HG03439 (cell line): Measurements from ENCODE around the gene STK17A.
"Not testable (repeated sequence)": the region's sequence is repeated elsewhere in the genome, so short reads cannot be mapped to it uniquely, and the experiment has no call there.

Experiments used
- ATAC-seq: cut with Tn5 transposase; IDR thresholded peaks from one replicate; pipeline ENCODE4 v1.9.1; 2021; ENCODE audit warnings: mild to moderate bottlenecking, moderate library complexity; ENCODE audit not compliant: unreplicated experiment

Gene STK17A

GRCh38 chr7:43653891-43654504 is 71.1 kb downstream of the STK17A start:
- no peak for ATAC-seq

- ATAC-seq, result no peak
Observed at GRCh38 chr7:43655584-43655983, 72.7 kb downstream of the STK17A start.

- no peak for ATAC-seq
Observed at GRCh38 chr7:43656997-43657396, 74.1 kb downstream of the STK17A start.

- ATAC-seq, result no peak
Observed at GRCh38 chr7:43658718-43659548, 76.0 kb downstream of the STK17A start.

GRCh38 chr7:43659549-43659896 is 76.6 kb downstream of the STK17A start:
- ATAC-seq, result no peak

GRCh38 chr7:43660141-43660540 is 77.2 kb downstream of the STK17A start:
- no peak for ATAC-seq

- ATAC-seq, result no peak
Observed at GRCh38 chr7:43664681-43665080, 81.8 kb downstream of the STK17A start.

GRCh38 chr7:43666938-43667337 is 84.0 kb downstream of the STK17A start:
- no peak for ATAC-seq

- ATAC-seq, result no peak
Observed at GRCh38 chr7:43668035-43668434, 85.1 kb downstream of the STK17A start.

GRCh38 chr7:43669286-43670081 is 86.6 kb downstream of the STK17A start:
- ATAC-seq, result no peak

- ATAC-seq, result no peak
Observed at GRCh38 chr7:43671521-43671920, 88.6 kb downstream of the STK17A start.

GRCh38 chr7:43673243-43673976 is 90.5 kb downstream of the STK17A start:
- ATAC-seq, result not testable (repeated sequence)

- no peak for ATAC-seq
Observed at GRCh38 chr7:43674559-43675436, 91.9 kb downstream of the STK17A start.
